PFSK-1 (cell line): ENCODE measurements around the gene TEAD4.

ENCODE experiments used
- POLR2AphosphoS5 ChIP-seq: IDR thresholded peaks from 2 replicates; pipeline ENCODE4 v1.6.1; 2012; ENCODE audit warnings: low read depth, mild to moderate bottlenecking, control low read depth, low read length, moderate library complexity
- SIN3A ChIP-seq: IDR thresholded peaks from 2 replicates; pipeline ENCODE4 v1.6.1; 2012; ENCODE audit warnings: mild to moderate bottlenecking, low read length, moderate library complexity, borderline replicate concordance; ENCODE audit not compliant: insufficient read depth
- TAF1 ChIP-seq: IDR thresholded peaks from 2 replicates; pipeline ENCODE4 v1.6.1; 2012; ENCODE audit warnings: low read length, control low read depth, borderline replicate concordance; ENCODE audit not compliant: insufficient read depth
- TF ChIP-seq, protein P1 (sequence below), 2 experiments: IDR thresholded peaks; 2 replicates each; pipeline versions ENCODE4 v1.6.1 to v1.8.0; 2011 to 2012; ENCODE audit warnings: low read depth in 2 of 2, low read length in 2 of 2, control low read depth in 1 of 2, inconsistent platforms in 1 of 2, mild to moderate bottlenecking in 1 of 2, moderate library complexity in 1 of 2; ENCODE audit not compliant: insufficient read depth in 1 of 2

DNA sequence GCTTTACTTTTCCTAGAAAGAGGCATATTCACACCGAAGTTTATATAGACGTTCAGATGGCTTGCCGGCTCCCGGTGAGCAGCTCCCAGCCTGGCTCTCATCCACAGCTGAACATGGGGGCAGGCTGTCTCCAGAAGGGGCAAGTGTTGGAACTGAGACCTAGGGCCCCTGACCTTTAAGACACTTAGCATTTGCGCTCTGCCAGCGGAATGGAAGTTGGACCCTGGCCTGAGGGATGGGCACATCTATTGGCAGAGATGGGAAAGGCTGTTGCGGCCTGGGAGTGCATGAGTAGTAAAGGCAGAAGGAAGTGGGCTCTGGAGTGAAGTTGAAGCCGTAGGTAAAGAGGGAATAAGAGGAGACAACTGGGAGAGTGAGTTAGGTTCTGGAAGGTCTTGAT, 63.8 kb downstream of the TEAD4 start:
- TF ChIP-seq POLR2AphosphoS5 (no peak), SIN3A (no peak), TAF1 (no peak)
- TF ChIP-seq, protein P1, sequence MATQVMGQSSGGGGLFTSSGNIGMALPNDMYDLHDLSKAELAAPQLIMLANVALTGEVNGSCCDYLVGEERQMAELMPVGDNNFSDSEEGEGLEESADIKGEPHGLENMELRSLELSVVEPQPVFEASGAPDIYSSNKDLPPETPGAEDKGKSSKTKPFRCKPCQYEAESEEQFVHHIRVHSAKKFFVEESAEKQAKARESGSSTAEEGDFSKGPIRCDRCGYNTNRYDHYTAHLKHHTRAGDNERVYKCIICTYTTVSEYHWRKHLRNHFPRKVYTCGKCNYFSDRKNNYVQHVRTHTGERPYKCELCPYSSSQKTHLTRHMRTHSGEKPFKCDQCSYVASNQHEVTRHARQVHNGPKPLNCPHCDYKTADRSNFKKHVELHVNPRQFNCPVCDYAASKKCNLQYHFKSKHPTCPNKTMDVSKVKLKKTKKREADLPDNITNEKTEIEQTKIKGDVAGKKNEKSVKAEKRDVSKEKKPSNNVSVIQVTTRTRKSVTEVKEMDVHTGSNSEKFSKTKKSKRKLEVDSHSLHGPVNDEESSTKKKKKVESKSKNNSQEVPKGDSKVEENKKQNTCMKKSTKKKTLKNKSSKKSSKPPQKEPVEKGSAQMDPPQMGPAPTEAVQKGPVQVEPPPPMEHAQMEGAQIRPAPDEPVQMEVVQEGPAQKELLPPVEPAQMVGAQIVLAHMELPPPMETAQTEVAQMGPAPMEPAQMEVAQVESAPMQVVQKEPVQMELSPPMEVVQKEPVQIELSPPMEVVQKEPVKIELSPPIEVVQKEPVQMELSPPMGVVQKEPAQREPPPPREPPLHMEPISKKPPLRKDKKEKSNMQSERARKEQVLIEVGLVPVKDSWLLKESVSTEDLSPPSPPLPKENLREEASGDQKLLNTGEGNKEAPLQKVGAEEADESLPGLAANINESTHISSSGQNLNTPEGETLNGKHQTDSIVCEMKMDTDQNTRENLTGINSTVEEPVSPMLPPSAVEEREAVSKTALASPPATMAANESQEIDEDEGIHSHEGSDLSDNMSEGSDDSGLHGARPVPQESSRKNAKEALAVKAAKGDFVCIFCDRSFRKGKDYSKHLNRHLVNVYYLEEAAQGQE (IDR thresholded peaks at IDR 0.05; ENCODE audit: insufficient read depth in 1 of 2, low read depth in 2 of 2, low read length in 2 of 2), result no peak
